Right lobe of liver (tissue), 6 donors: Measurements from ENCODE around the gene EDARADD. TPM values are rescaled to one million over a fixed set of nuclear protein-coding genes. Genes with fewer than 3 reads are reported as not detected.

Experiments used
- ATAC-seq, 4 donors: fragments of 200-7000 bp; cut with Tn5 transposase; one replicate each; pipeline ENCODE4 v1.9.1; 2020; ENCODE audit warnings: mild to moderate bottlenecking in 4 of 4, moderate library complexity in 4 of 4
- DNase-seq, 3 donors: peaks; one replicate each; pipeline ENCODE4 v3.0.0-alpha.2; 2020
- H3K27ac ChIP-seq, 3 donors: fragments of 200-600 bp; one replicate each; pipeline ENCODE4 v1.8.0; 2022
- H3K27me3 ChIP-seq, 2 donors: fragments of 200-600 bp; one replicate each; pipeline ENCODE4 v1.8.0; 2022
- H3K36me3 ChIP-seq, 4 donors: fragments of 200-600 bp; sonication (generic) in 1 of 4; one replicate each; pipeline versions ENCODE4 v1.5.1 to v1.8.0; 2017 to 2022; ENCODE audit warnings: control low read depth in 1 of 4
- H3K4me1 ChIP-seq, 4 donors: fragments of 200-600 bp; sonication (generic) in 1 of 4; one replicate each; pipeline versions ENCODE4 v1.5.1 to v1.8.0; 2017 to 2022; ENCODE audit warnings: control low read depth in 1 of 4
- H3K4me3 ChIP-seq, 3 donors: fragments of 200-600 bp; one replicate each; pipeline ENCODE4 v1.8.0; 2022
- H3K9me3 ChIP-seq, 4 donors: fragments of 200-600 bp; sonication (generic) in 1 of 4; one replicate each; pipeline versions ENCODE4 v1.5.1 to v1.8.0; 2017 to 2022; ENCODE audit warnings: control low read depth in 1 of 4
- CTCF ChIP-seq, 4 donors: fragments of 200-600 bp in 3 of 4; fragments of 450-650 bp in 1 of 4; IDR thresholded peaks; one replicate each; pipeline versions ENCODE4 v1.5.1 to v1.8.0; 2016 to 2022; ENCODE audit warnings: antibody characterized with exemption in 4 of 4, mild to moderate bottlenecking in 2 of 4
- POLR2A ChIP-seq: fragments of 450-650 bp; IDR thresholded peaks from one replicate; pipeline ENCODE4 v1.6.1; 2017; ENCODE audit warnings: antibody characterized with exemption, mild to moderate bottlenecking
- WGBS: methylation state at CpG from one replicate; pipeline ENCODE4 v1.1.6; 2018; ENCODE audit warnings: low coverage, low lambda C conversion rate; ENCODE audit not compliant: insufficient coverage; ENCODE audit errors: missing lambda C conversion rate; 5-methylcytosine and 5-hydroxymethylcytosine counted together
- intact Hi-C, 2 donors: fragments of 100-400 bp; cut with DNase I; formaldehyde crosslinking; loops; one replicate each; pipeline versions ENCODE4 v1.11.2 to v1.14.1; 2022
- total RNA-seq, 6 experiments: library from RNA; depleted of rRNA in 2 of 6; stranded (reverse); fragments of >200 nt in 2 of 6; fragmentation: NEBNext Ultra II Directional in 3 of 6; extraction: Animal tissue kit (Norgen Biotek cat#: 25700) in 3 of 6; gene quantifications; one replicate each; pipeline versions ENCODE4 v1.1.0 to v1.2.4, GENCODE V29; 2016 to 2023
- donor health status: DM: no; HTN: yes; CAD: no.
- donor health status: DM: no; HTN: no; CAD: no.
- donor health status: DM: no; HTN: no; CAD: no.
- donor health status: DM: no; HTN: yes; CAD: no.
- donor health status: DM: no; HTN: yes; CAD: no.

The EDARADD gene
- total RNA-seq, 6 experiments from 2014 or later, result 0.16 to 1.2 (median 0.26) TPM; not detected in 1

GRCh38 chr1:236398538-236398937 lies 4.5 kb downstream of the EDARADD start:
- peak in 2 of 4 donors; percentile 7 to 50 for ATAC-seq
- Histone ChIP-seq H3K27me3 (no peaks in the 10 kb centered on the region), H3K4me1 (peaks cover 0 to 30% (median 4%) of the 10 kb centered on the region in 4 donors), H3K36me3 (no peaks in the 10 kb centered on the region), H3K9me3 (no peaks in the 10 kb centered on the region), H3K27ac (no peak overlapping the region), H3K4me3 (no peak overlapping the region)
- intact Hi-C loops, result no loop called here
- TF ChIP-seq CTCF (IDR thresholded peaks at IDR 0.05) (no peak), POLR2A (no peak)
- no peak for DNase-seq
- 51% methylated on average over 10 of the region's 10 CpGs for WGBS

DNA sequence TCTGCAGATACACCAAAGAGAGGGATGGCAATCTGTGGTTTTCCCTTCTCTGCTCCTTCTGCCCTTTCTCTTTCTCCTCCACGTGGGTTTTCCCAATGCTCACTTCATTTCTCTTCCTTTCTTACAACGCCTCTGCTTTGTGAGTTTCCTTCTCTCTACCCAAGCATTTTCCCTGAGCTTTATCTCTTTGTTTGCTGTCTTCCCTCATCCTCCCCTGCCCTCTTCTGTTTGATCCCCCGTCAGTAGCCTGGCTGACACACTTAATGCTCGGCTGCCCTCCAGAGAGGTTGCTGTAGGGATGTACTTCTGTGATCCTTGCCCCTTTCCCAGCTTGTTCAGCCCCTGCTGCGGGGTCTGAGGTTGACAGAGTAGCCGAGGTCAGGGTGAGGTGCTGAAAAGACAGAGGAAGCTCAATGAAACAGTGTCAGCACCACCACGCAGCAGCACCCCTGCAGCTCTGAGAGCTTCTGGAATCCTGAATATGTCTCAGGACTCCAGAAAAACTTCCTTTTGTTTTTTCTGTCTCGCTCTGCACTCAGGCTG lies 6.0 kb downstream of the EDARADD start:
- no peak overlapping the region for H3K27ac ChIP-seq
- WGBS, result 27% methylated on average over 5 of the region's 8 CpGs
- H3K4me1 ChIP-seq, result peaks cover 0 to 23% (median 4%) of the 10 kb centered on the region in 4 donors
- no peaks in the 10 kb centered on the region for H3K27me3 ChIP-seq
- no peaks in the 10 kb centered on the region for H3K9me3 ChIP-seq
- H3K4me3 ChIP-seq, result no peak overlapping the region
- ATAC-seq, result no peak
- no peak for DNase-seq
- TF ChIP-seq POLR2A (no peak), CTCF (IDR thresholded peaks at IDR 0.05) (no peak)
- intact Hi-C loops, result no loop called here
- H3K36me3 ChIP-seq, result no peaks in the 10 kb centered on the region

GRCh38 chr1:236401698-236402097 lies 7.6 kb downstream of the EDARADD start:
- 81% methylated on average over 7 of the region's 7 CpGs for WGBS
- H3K4me1 ChIP-seq, result peaks cover 0 to 15% (median 4%) of the 10 kb centered on the region in 4 donors
- no peaks in the 10 kb centered on the region for H3K27me3 ChIP-seq
- no peak overlapping the region for H3K27ac ChIP-seq
- no peaks in the 10 kb centered on the region for H3K36me3 ChIP-seq
- ATAC-seq (no peak), DNase-seq (no peak)
- intact Hi-C loops, result no loop called here
- TF ChIP-seq CTCF (IDR thresholded peaks at IDR 0.05), result no peak
- no peak for TF ChIP-seq POLR2A
- H3K9me3 ChIP-seq, result no peaks in the 10 kb centered on the region
- no peak overlapping the region for H3K4me3 ChIP-seq

GRCh38 chr1:236403905-236404696 lies 10.0 kb downstream of the EDARADD start:
- 73% methylated on average over 15 of the region's 18 CpGs for WGBS
- Histone ChIP-seq H3K4me3 (no peak overlapping the region), H3K27me3 (no peaks in the 10 kb centered on the region), H3K36me3 (no peaks in the 10 kb centered on the region), H3K27ac (no peak overlapping the region), H3K4me1 (peaks cover 0 to 13% (median 4%) of the 10 kb centered on the region in 4 donors), H3K9me3 (no peaks in the 10 kb centered on the region)
- DNase-seq (peak in 1 of 3 donors; percentile 23), ATAC-seq (no peak)
- intact Hi-C loops, result no loop called here
- TF ChIP-seq POLR2A (no peak), CTCF (IDR thresholded peaks at IDR 0.05) (no peak)
